ENCODE measurements around the gene ZNF182.
"Not testable (repeated sequence)": the region's sequence is repeated elsewhere in the genome, so short reads cannot be mapped to it uniquely, and the experiment has no call there.

- not testable (repeated sequence) for TF ChIP-seq EZH2 (IDR thresholded peaks at IDR 0.05; ENCODE audit: insufficient read depth, poor library complexity, severe bottlenecking); EZH2phosphoT487 (IDR thresholded peaks at IDR 0.05; ENCODE audit: insufficient read depth, low read depth)
These were observed 45.6 kb downstream of the ZNF182 start for GRCh38 chrX:47958206-47958605.
